ENCODE results near the gene GLB1L.
A peak's percentile ranks its signal among the peaks of the same experiment; 100 is the strongest.
"Not testable (repeated sequence)": the region's sequence is repeated elsewhere in the genome, so short reads cannot be mapped to it uniquely, and the experiment has no call there.

The GLB1L gene

GRCh38 chr2:219245148-219245898, at the start of gene GLB1L, which contains the start of gene STK16:
Gene GLB1L (minus strand): TSS chr2:219245444. CDS start chr2:219243573, 1,871 bp downstream.
Gene STK16 (plus strand): TSS chr2:219245479. CDS start chr2:219246000, 521 bp downstream.
- DNase-seq (ENCODE audit: low read depth, low spot score), result peak; percentile 65

GRCh38 chr2:219294356-219295351, 49.4 kb upstream of the GLB1L start:
- DNase-seq (ENCODE audit: low read depth, low spot score), result peak; percentile 76

- DNase-seq (ENCODE audit: low read depth, low spot score), result no peak
Measured at GRCh38 chr2:219293736-219294231, 48.5 kb upstream of the GLB1L start.

GRCh38 chr2:219292616-219293015, 47.4 kb upstream of the GLB1L start:
- no peak for DNase-seq (ENCODE audit: low read depth, low spot score)

DNA sequence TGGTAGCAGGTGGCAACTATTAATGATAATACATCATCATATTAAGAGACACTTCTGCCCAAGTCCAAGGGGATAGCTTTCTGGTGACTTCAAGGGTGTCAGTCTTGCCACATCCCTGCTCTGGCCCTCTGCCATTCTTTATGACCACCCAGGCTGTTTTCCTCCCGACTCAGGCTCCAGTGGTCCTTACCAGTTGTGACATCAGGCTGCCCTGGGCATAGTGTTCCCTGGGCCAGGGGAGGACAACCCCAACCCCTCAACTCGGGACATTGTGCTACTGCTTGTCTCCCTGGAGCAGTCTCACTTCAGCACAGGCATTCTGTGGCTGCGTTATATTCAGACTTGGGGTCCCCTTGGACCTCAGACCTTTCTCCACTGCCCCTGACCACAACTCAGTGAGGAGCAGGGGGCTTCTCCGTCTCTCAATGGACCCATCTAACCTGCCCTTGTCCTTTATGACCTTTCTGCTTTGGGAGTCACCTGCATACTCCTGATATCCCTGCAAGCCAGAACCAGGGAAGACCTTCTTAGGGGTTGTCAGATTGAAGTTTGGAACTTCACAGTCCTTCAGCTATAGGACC, 46.8 kb upstream of the GLB1L start:
- DNase-seq (ENCODE audit: low read depth, low spot score), result no peak

GRCh38 chr2:219291394-219291793, 46.1 kb upstream of the GLB1L start:
- no peak for DNase-seq (ENCODE audit: low read depth, low spot score)

GRCh38 chr2:219290381-219291171, 45.3 kb upstream of the GLB1L start:
- no peak for DNase-seq (ENCODE audit: low read depth, low spot score)

GRCh38 chr2:219289537-219290361, 44.5 kb upstream of the GLB1L start:
- no peak for DNase-seq (ENCODE audit: low read depth, low spot score)

DNA sequence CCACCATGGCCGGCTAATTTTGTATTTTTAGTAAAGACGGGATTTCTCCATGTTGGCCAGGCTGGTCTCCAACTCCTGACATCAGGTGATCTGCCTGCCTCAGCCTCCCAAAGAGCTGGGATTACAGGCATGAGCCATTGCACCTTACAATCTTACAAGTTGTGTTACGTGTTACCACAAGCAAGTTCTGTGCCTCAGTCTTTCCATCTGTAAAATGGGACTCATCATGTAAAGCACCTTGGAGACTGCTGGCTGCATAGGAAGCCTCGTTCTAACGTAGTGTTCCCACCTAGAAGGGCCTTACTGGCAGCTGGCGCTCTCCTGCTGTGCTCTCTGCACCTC, 43.9 kb upstream of the GLB1L start:
- no peak for DNase-seq (ENCODE audit: low read depth, low spot score)

GRCh38 chr2:219287580-219288265, 42.5 kb upstream of the GLB1L start:
- no peak for DNase-seq (ENCODE audit: low read depth, low spot score)

DNA sequence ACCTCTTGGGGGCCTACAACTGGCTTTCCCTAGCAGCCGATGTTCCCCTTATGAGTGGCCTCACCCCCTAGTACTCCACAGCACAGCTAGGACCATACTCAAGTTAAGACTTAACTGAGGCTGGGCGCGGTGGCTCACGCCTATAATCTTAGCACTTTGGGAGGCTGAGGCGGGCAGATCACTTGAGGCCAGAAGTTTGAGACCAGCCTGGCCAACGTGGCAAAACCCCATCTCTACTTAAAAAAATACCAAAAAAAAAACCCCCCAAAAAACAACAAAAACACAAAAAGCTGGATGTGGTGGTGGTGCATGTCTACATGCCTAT, 41.8 kb upstream of the GLB1L start:
- not testable (repeated sequence) for DNase-seq (ENCODE audit: low read depth, low spot score)

DNA sequence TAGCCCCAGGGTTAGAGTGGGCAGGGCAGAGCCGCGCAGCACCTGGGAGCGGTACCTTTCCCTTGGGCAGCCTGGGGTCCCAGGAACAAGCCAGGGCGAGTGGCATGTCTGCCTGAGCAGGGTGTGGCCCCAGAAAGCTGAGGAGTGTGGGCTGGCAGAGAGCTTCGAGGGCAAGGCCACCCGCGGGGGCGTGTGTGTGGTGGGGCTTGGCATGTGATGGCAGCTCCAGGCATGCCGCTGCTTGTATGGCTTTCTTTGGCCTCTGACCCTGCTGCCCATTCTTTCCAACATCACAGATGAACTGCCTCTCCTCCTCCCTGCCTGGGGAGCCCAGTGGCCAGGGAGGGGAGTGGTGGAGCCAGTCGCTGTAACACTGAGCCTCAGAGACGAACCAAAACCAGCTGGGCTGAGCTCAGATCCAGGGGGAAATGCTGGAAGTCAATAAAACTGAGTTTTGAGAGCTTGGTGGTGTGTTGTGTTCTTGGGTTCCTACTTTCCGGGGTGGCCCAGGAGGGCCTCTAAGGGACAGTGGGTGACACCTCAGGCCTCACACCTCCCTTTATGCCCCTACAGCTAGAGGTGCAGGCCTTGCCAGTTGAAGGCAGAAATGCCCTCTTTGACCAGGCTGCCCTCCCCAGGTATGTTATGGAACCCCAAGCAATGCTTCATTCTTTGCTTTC, 41.3 kb upstream of the GLB1L start:
- no peak for DNase-seq (ENCODE audit: low read depth, low spot score)

GRCh38 chr2:219285894-219286425, 40.7 kb upstream of the GLB1L start:
- DNase-seq (ENCODE audit: low read depth, low spot score), result no peak

GRCh38 chr2:219285373-219285735, 40.1 kb upstream of the GLB1L start:
- no peak for DNase-seq (ENCODE audit: low read depth, low spot score)

- no peak for DNase-seq (ENCODE audit: low read depth, low spot score)
Measured at GRCh38 chr2:219284501-219285372, 39.5 kb upstream of the GLB1L start.

GRCh38 chr2:219282943-219283581, 37.8 kb upstream of the GLB1L start:
- DNase-seq (ENCODE audit: low read depth, low spot score), result no peak

DNA sequence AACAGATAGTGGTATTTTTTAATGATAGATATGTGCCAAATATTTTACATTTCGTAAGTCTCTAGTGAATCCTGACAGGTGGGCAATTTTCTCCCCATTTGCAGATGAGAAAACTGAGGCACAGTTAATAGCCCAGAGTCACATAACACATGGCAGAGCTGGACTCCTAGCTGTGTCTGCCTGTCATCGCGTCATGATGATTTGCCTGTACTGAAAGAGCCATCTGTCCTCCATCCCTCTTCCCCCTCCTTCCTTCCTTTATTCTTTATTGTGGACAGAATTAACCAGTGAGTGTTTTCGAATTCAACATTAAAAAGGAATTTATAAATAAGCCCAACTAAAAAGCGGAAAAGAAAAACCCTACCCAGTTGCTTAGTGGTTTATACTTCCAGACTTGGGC, 37.1 kb upstream of the GLB1L start:
- DNase-seq (ENCODE audit: low read depth, low spot score), result no peak

DNA sequence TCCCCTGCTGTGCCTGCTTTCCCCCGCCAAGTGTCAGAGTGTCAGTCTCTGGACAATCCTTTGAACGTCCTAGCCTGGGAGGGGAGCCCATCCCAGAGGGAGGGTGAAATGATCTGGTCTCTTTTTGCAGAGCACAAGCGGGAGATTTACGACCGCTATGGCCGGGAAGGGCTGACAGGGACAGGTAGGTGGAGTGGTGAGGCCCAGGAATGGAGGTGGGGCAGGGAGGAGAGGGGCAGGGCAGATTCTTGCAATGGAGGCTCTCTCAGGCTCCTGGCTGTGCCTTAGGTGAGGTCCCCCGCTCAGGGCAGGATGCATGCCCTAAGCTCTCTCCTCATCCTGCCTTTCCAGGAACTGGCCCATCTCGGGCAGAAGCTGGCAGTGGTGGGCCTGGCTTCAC, 36.3 kb upstream of the GLB1L start:
- DNase-seq (ENCODE audit: low read depth, low spot score), result no peak

All from activated naive CD8-positive, alpha-beta T cell treated with anti-CD3 and anti-CD28 coated beads, Interleukin-2, amount 50 U/mL, for 16 hours (primary cell).